Body of pancreas (tissue), 4 donors: ENCODE results near the gene KIRREL1.

Source experiments
- CTCF ChIP-seq, 7 experiments: fragments of 450-650 bp in 4 of 7; fragments of 200-600 bp in 3 of 7; sonication (generic) in 3 of 7; IDR thresholded peaks; one replicate each; pipeline ENCODE4 v1.5.1; 2016 to 2019; ENCODE audit warnings: antibody characterized with exemption in 7 of 7
- POLR2A ChIP-seq, 3 donors: fragments of 450-650 bp; IDR thresholded peaks; one replicate each; pipeline ENCODE4 v1.6.1; 2016; ENCODE audit warnings: antibody characterized with exemption in 3 of 3, mild to moderate bottlenecking in 2 of 3

GRCh38 chr1:157994704-157995582, 1.5 kb downstream of the KIRREL1 start:
- TF ChIP-seq CTCF (IDR thresholded peaks at IDR 0.05) (no peak), POLR2A (IDR thresholded peaks at IDR 0.05) (no peak)
